Heart left ventricle (tissue), 13 donors: ENCODE measurements around the gene ATP6V0E2.

Experiments used
- POLR2A ChIP-seq, 2 donors: fragments of 450-650 bp; IDR thresholded peaks; one replicate each; pipeline ENCODE4 v1.6.1; 2017; ENCODE audit warnings: antibody characterized with exemption in 2 of 2, mild to moderate bottlenecking in 2 of 2, moderate library complexity in 2 of 2
- TF ChIP-seq, protein P1 (sequence below), 12 donors: fragments of 200-600 bp; sonication (generic) in 4 of 12; IDR thresholded peaks; one replicate each; pipeline versions ENCODE4 v1.5.0 to v1.8.0; 2018 to 2022; ENCODE audit warnings: antibody characterized with exemption in 12 of 12, mild to moderate bottlenecking in 5 of 12
- donor health status: ischemic (EF 13 %, LVEDD 7.1; RV severe dilation, severe dysfunction).
- donor health status: DM: no; HTN: yes; CAD: no.
- donor health status: DM: no; HTN: no; CAD: no.
- donor health status: ischemic (EF 25% LVEDD 6.9; RV normal size, moderate dysfunction).
- donor health status: ischemic (EF 25% LVEDD 5.7; RV mildly dilated, moderate dysfunction).
- donor health status: ischemic (EF 35%, LVEDD 5.7; RV mildly dilated, moderate dysfunction).
- donor health status: nonischemic (EF 11% LVEDD 7.7; RV severe dilation, severe dysfunction).
- donor health status: DM: yes; HTN: yes; CAD: no.
- donor health status: PGD.
- donor health status: ischemic (EF 29% LVEDD 5.4; RV normal size, mild dysfunction).
- donor health status: nonischemic (EF 23%, LVEDD 6.1; RV moderate dilation, normal function).

DNA sequence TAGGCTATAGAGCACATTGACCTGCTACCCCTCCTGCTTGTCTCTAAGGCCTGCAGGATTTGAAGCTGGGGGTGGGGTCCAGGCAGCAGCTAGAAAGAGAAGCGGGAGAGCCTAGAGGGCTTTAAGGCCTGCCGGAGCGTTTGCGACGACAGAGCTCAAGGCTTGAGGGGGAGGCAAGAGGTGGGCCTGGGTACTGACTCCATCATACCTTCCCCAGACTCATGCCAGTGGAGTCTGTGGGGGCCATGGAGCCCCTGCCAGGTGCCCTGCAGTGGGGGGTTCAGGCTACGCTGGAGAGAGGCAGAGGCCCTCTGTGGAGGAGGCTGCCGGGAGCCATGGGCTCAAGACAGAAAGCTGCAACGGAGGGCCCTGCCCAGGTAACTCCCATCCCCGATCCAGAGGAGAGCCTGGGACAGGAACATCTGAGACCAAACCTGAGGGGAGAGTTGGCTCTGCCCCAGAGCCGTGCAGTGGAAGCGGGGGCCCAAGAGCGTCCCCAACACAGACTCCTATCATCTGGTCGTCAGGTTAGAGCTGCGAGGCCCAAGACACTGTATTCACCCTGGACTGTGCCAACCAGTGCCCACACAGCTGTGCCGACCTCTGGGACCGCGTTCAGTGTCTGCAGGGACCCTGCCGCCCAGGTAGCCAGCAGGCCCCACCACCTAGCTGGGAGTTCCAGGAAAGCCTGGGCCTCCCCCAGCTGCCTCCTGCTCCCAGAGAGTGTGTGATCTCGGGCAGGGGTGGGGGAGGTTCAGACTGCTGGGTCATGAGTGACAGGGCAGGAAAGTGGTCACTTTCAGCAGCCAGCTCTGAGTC, 48.8 kb upstream of the ATP6V0E2 start:
- TF ChIP-seq, protein P1, sequence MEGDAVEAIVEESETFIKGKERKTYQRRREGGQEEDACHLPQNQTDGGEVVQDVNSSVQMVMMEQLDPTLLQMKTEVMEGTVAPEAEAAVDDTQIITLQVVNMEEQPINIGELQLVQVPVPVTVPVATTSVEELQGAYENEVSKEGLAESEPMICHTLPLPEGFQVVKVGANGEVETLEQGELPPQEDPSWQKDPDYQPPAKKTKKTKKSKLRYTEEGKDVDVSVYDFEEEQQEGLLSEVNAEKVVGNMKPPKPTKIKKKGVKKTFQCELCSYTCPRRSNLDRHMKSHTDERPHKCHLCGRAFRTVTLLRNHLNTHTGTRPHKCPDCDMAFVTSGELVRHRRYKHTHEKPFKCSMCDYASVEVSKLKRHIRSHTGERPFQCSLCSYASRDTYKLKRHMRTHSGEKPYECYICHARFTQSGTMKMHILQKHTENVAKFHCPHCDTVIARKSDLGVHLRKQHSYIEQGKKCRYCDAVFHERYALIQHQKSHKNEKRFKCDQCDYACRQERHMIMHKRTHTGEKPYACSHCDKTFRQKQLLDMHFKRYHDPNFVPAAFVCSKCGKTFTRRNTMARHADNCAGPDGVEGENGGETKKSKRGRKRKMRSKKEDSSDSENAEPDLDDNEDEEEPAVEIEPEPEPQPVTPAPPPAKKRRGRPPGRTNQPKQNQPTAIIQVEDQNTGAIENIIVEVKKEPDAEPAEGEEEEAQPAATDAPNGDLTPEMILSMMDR (IDR thresholded peaks at IDR 0.05) = no peak
- TF ChIP-seq POLR2A (IDR thresholded peaks at IDR 0.05) = no peak
